Hepatocyte (in vitro differentiated cells): ENCODE measurements around the gene RAB3D. TPM values are rescaled to one million over a fixed set of nuclear protein-coding genes. Genes with fewer than 3 reads are reported as not detected.

Experiments used
- DNase-seq: peaks from one replicate; pipeline ENCODE4 v3.0.0-alpha.2; 2016; ENCODE audit warnings: low spot score
- H2AFZ ChIP-seq: fragments of 200-600 bp; sonication (generic); 2 replicates; pipeline ENCODE4 v1.6.0; 2016; ENCODE audit warnings: antibody characterized with exemption, mild to moderate bottlenecking
- H3K27ac ChIP-seq: fragments of 200-600 bp; sonication (generic); 2 replicates; pipeline ENCODE4 v1.5.1; 2016; ENCODE audit warnings: mild to moderate bottlenecking
- H3K27me3 ChIP-seq: fragments of 200-600 bp; sonication (generic); 2 replicates; pipeline ENCODE4 v1.6.1; 2016
- H3K36me3 ChIP-seq: fragments of 200-600 bp; sonication (generic); replicated peaks from 2 replicates; pipeline ENCODE4 v1.5.1; 2016; ENCODE audit warnings: low read depth; ENCODE audit not compliant: insufficient read depth
- H3K4me1 ChIP-seq: fragments of 200-600 bp; sonication (generic); 2 replicates; pipeline ENCODE4 v1.5.1; 2016; ENCODE audit warnings: mild to moderate bottlenecking, moderate library complexity; ENCODE audit not compliant: insufficient read depth
- H3K4me2 ChIP-seq: fragments of 200-600 bp; sonication (generic); 2 replicates; pipeline ENCODE4 v1.6.0; 2016
- H3K4me3 ChIP-seq: fragments of 200-600 bp; sonication (generic); 2 replicates; pipeline ENCODE4 v1.5.1; 2016; ENCODE audit warnings: mild to moderate bottlenecking
- H3K79me2 ChIP-seq: fragments of 200-600 bp; sonication (generic); 2 replicates; pipeline ENCODE4 v1.6.0; 2017; ENCODE audit warnings: mild to moderate bottlenecking
- H3K9me2 ChIP-seq: fragments of 200-600 bp; sonication (generic); replicated peaks from 2 replicates; pipeline ENCODE4 v1.6.0; 2017; ENCODE audit warnings: mild to moderate bottlenecking; ENCODE audit not compliant: insufficient read depth
- H3K9me3 ChIP-seq: fragments of 200-600 bp; sonication (generic); 2 replicates; pipeline ENCODE4 v1.5.1; 2016; ENCODE audit warnings: low read depth, mild to moderate bottlenecking
- H4K20me1 ChIP-seq: fragments of 200-600 bp; sonication (generic); 2 replicates; pipeline ENCODE4 v1.6.0; 2016; ENCODE audit warnings: mild to moderate bottlenecking; ENCODE audit not compliant: insufficient read depth, poor library complexity, severe bottlenecking
- CTCF ChIP-seq: fragments of 200-600 bp; sonication (generic); IDR thresholded peaks from 2 replicates; pipeline ENCODE4 v1.5.1; 2016; ENCODE audit warnings: antibody characterized with exemption, mild to moderate bottlenecking; ENCODE audit not compliant: poor library complexity
- EZH2 ChIP-seq: fragments of 200-600 bp; sonication (generic); IDR thresholded peaks from 2 replicates; pipeline ENCODE4 v1.6.1; 2016; ENCODE audit warnings: antibody characterized with exemption, mild to moderate bottlenecking, borderline replicate concordance
- EZH2phosphoT487 ChIP-seq: fragments of 200-600 bp; sonication (generic); IDR thresholded peaks from one replicate; pipeline ENCODE4 v1.6.1; 2018; ENCODE audit warnings: antibody characterized with exemption, mild to moderate bottlenecking, low read depth, moderate library complexity; ENCODE audit not compliant: unreplicated experiment, severe bottlenecking
- WGBS: methylation state at CpG from one replicate; pipeline ENCODE4 v1.1.6; 2016; ENCODE audit warnings: low lambda C conversion rate; ENCODE audit errors: missing lambda C conversion rate; 5-methylcytosine and 5-hydroxymethylcytosine counted together
- polyA plus RNA-seq: library from polyadenylated mRNA; unstranded; fragments of >200 nt; fragmentation: Nextera tagmentation; extraction: Ambion mirVana; gene quantifications from 2 replicates; pipeline ENCODE4 v1.2.1, GENCODE V29; 2016
- total RNA-seq: library from RNA; depleted of rRNA; stranded (reverse); fragments of >200 nt; gene quantifications from 2 replicates; pipeline ENCODE4 v1.2.3, GENCODE V29; 2014

The RAB3D gene
- total and polyA plus RNA-seq, 2 experiments from 2014 or later = 32.6 to 63.7 TPM

GRCh38 chr19:11361037-11361770, 21.7 kb upstream of the RAB3D start:
- Histone ChIP-seq H3K9me2 (no peaks in the 10 kb centered on the region), H3K36me3 (no peaks in the 10 kb centered on the region), H4K20me1 (no peaks in the 10 kb centered on the region), H3K4me1 (no peaks in the 10 kb centered on the region), H3K27me3 (no peaks in the 10 kb centered on the region), H3K4me2 (peak overlapping the region; percentile 67), H3K4me3 (no peak overlapping the region), H3K79me2 (no peaks in the 10 kb centered on the region), H3K9me3 (no peaks in the 10 kb centered on the region), H2AFZ (no peak overlapping the region), H3K27ac (no peak overlapping the region)
- 20% methylated on average over 40 of the region's 43 CpGs for WGBS
- TF ChIP-seq CTCF (no peak), EZH2phosphoT487 (no peak), EZH2 (no peak)
- peak; percentile 88 for DNase-seq

GRCh38 chr19:11359421-11359820, 20.0 kb upstream of the RAB3D start:
- Histone ChIP-seq H3K9me2 (no peaks in the 10 kb centered on the region), H3K4me1 (no peaks in the 10 kb centered on the region), H3K9me3 (no peaks in the 10 kb centered on the region), H3K27ac (no peak overlapping the region), H3K4me2 (no peak overlapping the region), H3K79me2 (peaks cover 6% of the 10 kb centered on the region), H3K4me3 (no peak overlapping the region), H4K20me1 (no peaks in the 10 kb centered on the region), H2AFZ (no peak overlapping the region), H3K27me3 (no peaks in the 10 kb centered on the region), H3K36me3 (no peaks in the 10 kb centered on the region)
- DNase-seq = no peak
- TF ChIP-seq CTCF (no peak), EZH2phosphoT487 (no peak), EZH2 (no peak)
- WGBS = 94% methylated on average over 11 of the region's 11 CpGs

GRCh38 chr19:11356676-11357550, 17.5 kb upstream of the RAB3D start:
- TF ChIP-seq CTCF = no peak
- no peak for TF ChIP-seq EZH2
- TF ChIP-seq EZH2phosphoT487 = no peak
- peaks cover 6% of the 10 kb centered on the region for H3K79me2 ChIP-seq
- WGBS = 90% methylated on average over 9 of the region's 11 CpGs
- H3K9me3 ChIP-seq = no peaks in the 10 kb centered on the region
- DNase-seq = no peak
- H4K20me1 ChIP-seq = no peaks in the 10 kb centered on the region
- no peak overlapping the region for H3K4me3 ChIP-seq
- no peaks in the 10 kb centered on the region for H3K4me1 ChIP-seq
- no peaks in the 10 kb centered on the region for H3K9me2 ChIP-seq
- no peak overlapping the region for H2AFZ ChIP-seq
- H3K4me2 ChIP-seq = peak overlapping the region; percentile 95
- H3K36me3 ChIP-seq = no peaks in the 10 kb centered on the region
- H3K27me3 ChIP-seq = no peaks in the 10 kb centered on the region
- H3K27ac ChIP-seq = no peak overlapping the region
